ENCODE data around the gene ZDHHC18.
"Not testable (repeated sequence)": the region's sequence is repeated elsewhere in the genome, so short reads cannot be mapped to it uniquely, and the experiment has no call there.

ZDHHC18 gene

GRCh38 chr1:26874896-26875295 is 48.4 kb downstream of the ZDHHC18 start:
- TF ChIP-seq ZNF274 (IDR thresholded peaks at IDR 0.05; ENCODE audit: low read depth, low read length), result no peak
- H3K4me3 ChIP-seq (ENCODE audit: low read length), result no peak overlapping the region

GRCh38 chr1:26877326-26877725 is 50.8 kb downstream of the ZDHHC18 start:
- TF ChIP-seq ZNF274 (IDR thresholded peaks at IDR 0.05; ENCODE audit: low read depth, low read length), result no peak
- no peak overlapping the region for H3K4me3 ChIP-seq (ENCODE audit: low read length)

GRCh38 chr1:26879793-26880192 is 53.3 kb downstream of the ZDHHC18 start:
- TF ChIP-seq ZNF274 (IDR thresholded peaks at IDR 0.05; ENCODE audit: low read depth, low read length), result no peak

GRCh38 chr1:26881611-26882010 is 55.1 kb downstream of the ZDHHC18 start:
- not testable (repeated sequence) for H3K4me3 ChIP-seq (ENCODE audit: low read length)

More at GRCh38 chr1:26879793-26880192, 53.3 kb downstream of the ZDHHC18 start:
- H3K4me3 ChIP-seq (ENCODE audit: low read length), result no peak overlapping the region

- TF ChIP-seq ZNF274 (IDR thresholded peaks at IDR 0.05; ENCODE audit: low read depth, low read length), result no peak
- no peak overlapping the region for H3K4me3 ChIP-seq (ENCODE audit: low read length)
These were observed 56.4 kb downstream of the ZDHHC18 start for GRCh38 chr1:26882696-26883463.

GRCh38 chr1:26887125-26887524 is 60.6 kb downstream of the ZDHHC18 start:
- no peak for TF ChIP-seq ZNF274 (IDR thresholded peaks at IDR 0.05; ENCODE audit: low read depth, low read length)
- no peak overlapping the region for H3K4me3 ChIP-seq (ENCODE audit: low read length)

- no peak overlapping the region for H3K4me3 ChIP-seq (ENCODE audit: low read length)
- TF ChIP-seq ZNF274 (IDR thresholded peaks at IDR 0.05; ENCODE audit: low read depth, low read length), result no peak
These were observed 61.7 kb downstream of the ZDHHC18 start for GRCh38 chr1:26888231-26888630.

- peak within 1 kb of the TSS; percentile 80 for H3K4me3 ChIP-seq (ENCODE audit: low read length)
- no peak for TF ChIP-seq ZNF274 (IDR thresholded peaks at IDR 0.05; ENCODE audit: low read depth, low read length)
These were observed 63.3 kb downstream of the ZDHHC18 start, which contains the start of gene GPN2 for GRCh38 chr1:26889551-26890466. GPN2 (minus strand) TSS chr1:26890283; CDS start chr1:26890096, 187 bp downstream.

GRCh38 chr1:26890467-26890796 is 63.9 kb downstream of the ZDHHC18 start:
- TF ChIP-seq ZNF274 (IDR thresholded peaks at IDR 0.05; ENCODE audit: low read depth, low read length), result no peak
- H3K4me3 ChIP-seq (ENCODE audit: low read length), result peak overlapping the region; percentile 80; the same call in 1 of the 2 replicates

- no peak overlapping the region for H3K4me3 ChIP-seq (ENCODE audit: low read length)
- TF ChIP-seq ZNF274 (IDR thresholded peaks at IDR 0.05; ENCODE audit: low read depth, low read length), result no peak
These were observed 67.8 kb downstream of the ZDHHC18 start for GRCh38 chr1:26894263-26894662.

- TF ChIP-seq ZNF274 (IDR thresholded peaks at IDR 0.05; ENCODE audit: low read depth, low read length), result no peak
- no peak overlapping the region for H3K4me3 ChIP-seq (ENCODE audit: low read length)
These were observed 70.9 kb downstream of the ZDHHC18 start for GRCh38 chr1:26897351-26897750.

- peak within 1 kb of the TSS; percentile 91 for H3K4me3 ChIP-seq (ENCODE audit: low read length)
- no peak for TF ChIP-seq ZNF274 (IDR thresholded peaks at IDR 0.05; ENCODE audit: low read depth, low read length)
These were observed 73.7 kb downstream of the ZDHHC18 start, which contains the start of gene GPATCH3 for GRCh38 chr1:26900001-26900814. GPATCH3 (minus strand) TSS chr1:26900467; CDS start chr1:26900442, 25 bp downstream.

GRCh38 chr1:26900815-26901511 is 74.5 kb downstream of the ZDHHC18 start:
- H3K4me3 ChIP-seq (ENCODE audit: low read length), result peak overlapping the region; percentile 91
- TF ChIP-seq ZNF274 (IDR thresholded peaks at IDR 0.05; ENCODE audit: low read depth, low read length), result no peak
